ENCODE results near the gene TBC1D5. TPM values are rescaled to one million over a fixed set of nuclear protein-coding genes. Genes with fewer than 3 reads are reported as not detected.

Gene TBC1D5
- total and polyA plus RNA-seq, 7 donors = 7.2 to 82.3 (median 43.7) TPM

GRCh38 chr3:17151598-17152373, 590.6 kb downstream of the TBC1D5 start:
- Histone ChIP-seq H3K4me1 (no peaks in the 10 kb centered on the region), H3K27ac (no peak overlapping the region), H3K27me3 (no peaks in the 10 kb centered on the region), H3K9me3 (peaks cover 2 to 9% (median 5%) of the 10 kb centered on the region in 4 donors), H3K36me3 (peaks cover 0 to 39% (median 27%) of the 10 kb centered on the region in 4 donors), H3K4me3 (no peak overlapping the region)
- DNase-seq = no peak
- intact Hi-C loops (cut with DNase I) = no loop called here
- 76 to 88% methylated on average over 16 of the region's 16 CpGs for WGBS, 2 donors
- TF ChIP-seq POLR2A (IDR thresholded peaks at IDR 0.05) (no peak), POLR2AphosphoS5 (IDR thresholded peaks at IDR 0.05) (no peak), EP300 (IDR thresholded peaks at IDR 0.05) (no peak), CTCF (IDR thresholded peaks at IDR 0.05) (no peak)

GRCh38 chr3:17149076-17149475, 593.4 kb downstream of the TBC1D5 start:
- TF ChIP-seq EP300 (IDR thresholded peaks at IDR 0.05) (no peak), CTCF (IDR thresholded peaks at IDR 0.05) (no peak), POLR2AphosphoS5 (IDR thresholded peaks at IDR 0.05) (no peak), POLR2A (IDR thresholded peaks at IDR 0.05) (no peak)
- Histone ChIP-seq H3K9me3 (peaks cover 2 to 9% (median 5%) of the 10 kb centered on the region in 4 donors), H3K4me3 (no peak overlapping the region), H3K4me1 (no peaks in the 10 kb centered on the region), H3K36me3 (peaks cover 0 to 13% (median 8%) of the 10 kb centered on the region in 4 donors), H3K27ac (no peak overlapping the region), H3K27me3 (no peaks in the 10 kb centered on the region)
- intact Hi-C loops (cut with DNase I) = no loop called here
- 85 to 93% methylated on average over 9 of the region's 9 CpGs for WGBS, 2 donors
- no peak for DNase-seq

GRCh38 chr3:17144665-17144993, 597.8 kb downstream of the TBC1D5 start:
- intact Hi-C loops (cut with DNase I) = no loop called here
- Histone ChIP-seq H3K27ac (no peak overlapping the region), H3K27me3 (no peaks in the 10 kb centered on the region), H3K4me1 (no peaks in the 10 kb centered on the region), H3K9me3 (no peaks in the 10 kb centered on the region), H3K36me3 (no peaks in the 10 kb centered on the region), H3K4me3 (no peak overlapping the region)
- DNase-seq = no peak
- 96 to 98% methylated on average over 7 of the region's 7 CpGs for WGBS, 2 donors
- TF ChIP-seq POLR2A (IDR thresholded peaks at IDR 0.05) (no peak), CTCF (IDR thresholded peaks at IDR 0.05) (no peak), EP300 (IDR thresholded peaks at IDR 0.05) (no peak), POLR2AphosphoS5 (IDR thresholded peaks at IDR 0.05) (no peak)

GRCh38 chr3:17143893-17144664, 598.4 kb downstream of the TBC1D5 start:
- WGBS, 2 donors = 87% methylated on average over 10 of the region's 10 CpGs
- DNase-seq = no peak
- Histone ChIP-seq H3K27me3 (no peaks in the 10 kb centered on the region), H3K9me3 (no peaks in the 10 kb centered on the region), H3K36me3 (no peaks in the 10 kb centered on the region), H3K4me1 (no peaks in the 10 kb centered on the region), H3K27ac (no peak overlapping the region), H3K4me3 (no peak overlapping the region)
- TF ChIP-seq EP300 (IDR thresholded peaks at IDR 0.05) (no peak), CTCF (IDR thresholded peaks at IDR 0.05) (no peak), POLR2AphosphoS5 (IDR thresholded peaks at IDR 0.05) (no peak), POLR2A (IDR thresholded peaks at IDR 0.05) (no peak)
- intact Hi-C loops (cut with DNase I) = no loop called here

All from sigmoid colon (tissue), 7 donors.